ENCODE measurements around the gene TMEM130.
"Not testable (repeated sequence)": the region's sequence is repeated elsewhere in the genome, so short reads cannot be mapped to it uniquely, and the experiment has no call there.

The TMEM130 gene

DNA sequence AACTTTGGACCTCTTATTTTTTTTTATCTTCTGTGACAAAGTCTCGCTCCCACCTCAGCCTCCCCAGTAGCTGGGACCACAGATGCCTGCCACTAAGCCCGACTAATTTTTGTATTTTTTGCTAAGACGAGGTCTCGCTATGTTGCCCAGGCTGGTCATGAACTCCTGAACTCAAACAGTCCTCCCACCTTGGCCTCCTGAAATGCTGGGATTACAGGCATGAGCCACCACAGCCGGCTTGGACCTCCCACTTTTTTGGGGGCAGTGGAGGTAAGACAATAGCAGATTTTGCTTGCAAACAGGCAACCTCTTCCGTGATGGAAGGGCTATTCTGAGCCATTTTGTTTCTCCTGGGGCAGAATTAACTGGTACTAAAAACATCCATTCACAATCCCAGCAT is 7.3 kb upstream of the TMEM130 start:
- DNase-seq (ENCODE audit: low read depth), result no peak

DNA sequence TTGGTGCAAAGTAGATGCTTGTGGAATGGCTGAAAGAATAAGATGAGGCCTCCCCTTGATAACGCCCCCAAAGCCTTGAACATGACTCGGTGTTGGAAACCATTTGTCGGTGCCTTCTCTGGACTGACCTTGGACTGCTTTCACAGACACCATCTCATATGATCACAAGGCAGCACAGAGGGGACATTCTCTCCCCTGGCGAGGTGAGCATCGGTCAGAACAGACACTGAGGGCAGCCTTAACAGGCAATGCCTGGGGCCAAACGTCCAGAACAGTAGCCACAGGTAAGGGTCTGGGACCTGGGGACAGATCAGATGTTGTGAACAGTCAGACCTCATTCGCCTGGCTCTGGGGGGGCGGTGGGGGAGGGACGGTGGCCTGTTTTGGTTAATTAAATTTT is 5.7 kb upstream of the TMEM130 start:
- no peak for DNase-seq (ENCODE audit: low read depth)

GRCh38 chr7:98874942-98875341 is 5.1 kb upstream of the TMEM130 start:
- DNase-seq (ENCODE audit: low read depth), result no peak

- DNase-seq (ENCODE audit: low read depth), result not testable (repeated sequence)
Observed at GRCh38 chr7:98873610-98874009, 3.8 kb upstream of the TMEM130 start.

GRCh38 chr7:98872328-98872924 is 2.6 kb upstream of the TMEM130 start:
- no peak for DNase-seq (ENCODE audit: low read depth)

DNA sequence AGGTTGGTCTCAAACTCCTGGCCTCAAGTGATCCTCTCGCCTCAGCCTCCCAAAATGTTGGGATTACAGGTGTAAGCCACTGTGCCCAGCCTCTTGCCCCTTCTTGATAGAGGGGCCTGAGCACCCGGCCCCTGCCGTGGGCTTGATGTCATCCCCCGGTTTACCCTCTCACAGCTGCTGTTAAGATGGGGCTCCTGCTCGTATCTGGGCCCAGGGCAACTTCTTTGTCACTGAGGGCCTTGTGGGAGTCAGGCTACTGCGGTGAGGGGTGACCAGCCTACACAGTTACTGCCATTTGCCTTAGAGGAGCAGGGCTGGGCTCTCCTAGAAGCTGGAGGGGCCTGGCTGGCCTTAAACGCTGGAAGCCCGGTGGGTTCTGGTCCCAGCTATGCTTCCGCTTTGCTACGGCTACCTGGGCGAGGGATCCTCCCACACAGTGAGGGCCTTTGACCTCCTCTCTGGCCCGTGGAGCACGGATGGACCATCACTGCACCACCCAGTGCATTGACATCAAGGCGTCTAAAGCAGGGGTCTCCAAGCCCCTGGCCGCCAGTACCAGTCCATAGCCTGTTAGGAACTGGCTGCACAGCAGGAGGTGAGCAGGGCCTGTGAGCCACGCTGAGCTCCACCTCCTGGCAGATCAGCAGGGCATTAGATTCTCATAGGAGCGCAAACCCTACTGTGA is 1.1 kb upstream of the TMEM130 start:
- no peak for DNase-seq (ENCODE audit: low read depth)

- peak; percentile 62 for DNase-seq (ENCODE audit: low read depth)
Observed at GRCh38 chr7:98870121-98870651, 372 bp upstream of the TMEM130 start.

GRCh38 chr7:98869027-98869596 is 702 bp downstream of the TMEM130 start:
- DNase-seq (ENCODE audit: low read depth), result no peak

DNA sequence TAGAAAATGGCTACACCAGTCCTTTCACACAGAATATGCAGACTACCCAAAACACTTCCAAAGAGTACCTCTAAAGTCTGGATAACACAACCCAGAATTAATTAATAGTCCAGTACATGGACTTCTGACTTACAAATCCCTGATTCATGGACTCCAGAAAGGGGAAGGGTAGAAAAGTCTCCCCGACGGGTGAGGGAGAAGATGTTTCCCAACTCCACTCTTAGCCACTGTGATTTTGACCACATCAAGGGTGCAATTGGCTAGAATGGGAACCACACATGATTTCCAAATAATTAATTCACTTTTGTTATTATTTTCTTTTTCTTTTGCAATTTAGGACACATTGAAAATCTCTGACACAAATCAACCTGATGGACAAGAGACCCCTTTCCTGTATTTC is 1.4 kb downstream of the TMEM130 start:
- no peak for DNase-seq (ENCODE audit: low read depth)

DNA sequence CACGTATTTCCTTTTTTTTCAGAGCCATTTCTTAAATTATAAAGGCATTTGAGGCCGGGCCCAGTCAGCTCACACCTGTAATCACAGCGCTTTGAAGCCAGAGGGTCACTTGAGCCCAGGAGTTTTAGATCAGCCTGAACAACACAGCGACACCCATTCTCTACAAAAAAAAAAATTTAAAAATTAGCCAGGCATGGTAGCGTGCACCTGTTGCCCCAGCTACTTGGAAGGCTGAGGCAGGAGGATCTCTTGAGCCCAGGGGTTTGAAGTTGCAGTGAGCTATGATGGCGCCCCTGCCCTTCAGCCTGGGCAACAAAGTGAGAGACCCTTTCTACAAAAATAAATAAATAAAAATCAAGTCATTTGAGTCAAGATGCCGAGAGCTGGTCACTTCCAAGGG is 3.0 kb downstream of the TMEM130 start:
- no peak for DNase-seq (ENCODE audit: low read depth)

GRCh38 chr7:98866351-98866750 is 3.5 kb downstream of the TMEM130 start:
- no peak for DNase-seq (ENCODE audit: low read depth)

- DNase-seq (ENCODE audit: low read depth), result no peak
Observed at GRCh38 chr7:98864731-98865453, 4.9 kb downstream of the TMEM130 start.

DNA sequence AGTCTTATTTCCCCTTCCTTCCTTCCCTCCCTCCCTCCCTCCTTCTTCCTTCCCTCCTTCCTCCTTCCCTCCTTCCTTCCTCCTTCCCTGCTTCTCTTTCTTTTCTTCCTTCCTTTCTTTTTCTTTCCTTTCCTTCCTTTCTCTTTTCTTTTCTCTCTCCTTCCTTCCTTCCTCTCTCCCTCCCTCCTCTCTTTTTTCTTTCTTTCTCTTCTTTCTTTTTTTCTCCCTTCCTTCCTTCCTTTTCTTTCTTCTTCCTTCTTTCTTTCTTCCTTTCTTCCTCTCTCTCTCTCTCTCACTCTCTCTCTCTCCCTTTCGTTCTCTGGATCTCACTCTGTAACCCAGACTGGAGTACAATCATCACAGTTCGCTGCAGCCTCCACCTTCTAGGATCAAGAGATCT is 6.2 kb downstream of the TMEM130 start:
- no peak for DNase-seq (ENCODE audit: low read depth)

DNA sequence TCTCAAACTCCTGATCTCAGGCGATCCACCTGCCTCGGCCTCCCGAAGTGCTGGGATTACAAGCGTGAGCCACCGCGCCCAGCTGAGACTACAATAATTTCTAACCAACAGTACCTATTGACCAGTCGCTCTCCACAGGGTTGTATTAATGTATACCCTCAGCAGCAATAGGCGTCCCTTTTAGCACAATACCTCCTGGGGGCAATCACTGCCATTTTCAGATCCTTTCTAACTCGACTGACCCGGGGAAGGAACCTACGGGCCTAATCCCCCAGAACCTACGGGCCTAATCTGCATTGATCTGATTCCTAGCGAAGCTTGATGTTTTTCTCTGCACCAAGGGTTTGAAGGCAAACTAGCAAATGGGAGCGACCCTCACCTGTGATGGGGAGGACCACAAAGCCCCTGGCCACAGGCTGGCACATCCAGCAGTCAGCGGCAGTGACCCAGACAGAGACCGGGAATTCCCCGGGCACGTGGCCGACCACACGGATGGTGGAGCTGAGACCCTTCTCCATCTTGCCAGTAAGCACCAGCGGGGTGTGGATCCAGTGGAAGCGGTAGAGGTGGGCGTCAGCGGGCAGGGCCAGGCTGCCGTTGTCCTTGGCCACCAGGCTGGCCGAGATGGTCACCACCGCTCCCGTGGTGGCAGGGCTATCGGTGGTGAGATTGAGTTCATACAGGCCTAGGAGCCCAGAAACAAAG is 6.9 kb downstream of the TMEM130 start:
- DNase-seq (ENCODE audit: low read depth), result no peak

GRCh38 chr7:98862203-98862602 is 7.6 kb downstream of the TMEM130 start:
- no peak for DNase-seq (ENCODE audit: low read depth)

GRCh38 chr7:98860071-98860470 is 9.7 kb downstream of the TMEM130 start:
- no peak for DNase-seq (ENCODE audit: low read depth)

DNA sequence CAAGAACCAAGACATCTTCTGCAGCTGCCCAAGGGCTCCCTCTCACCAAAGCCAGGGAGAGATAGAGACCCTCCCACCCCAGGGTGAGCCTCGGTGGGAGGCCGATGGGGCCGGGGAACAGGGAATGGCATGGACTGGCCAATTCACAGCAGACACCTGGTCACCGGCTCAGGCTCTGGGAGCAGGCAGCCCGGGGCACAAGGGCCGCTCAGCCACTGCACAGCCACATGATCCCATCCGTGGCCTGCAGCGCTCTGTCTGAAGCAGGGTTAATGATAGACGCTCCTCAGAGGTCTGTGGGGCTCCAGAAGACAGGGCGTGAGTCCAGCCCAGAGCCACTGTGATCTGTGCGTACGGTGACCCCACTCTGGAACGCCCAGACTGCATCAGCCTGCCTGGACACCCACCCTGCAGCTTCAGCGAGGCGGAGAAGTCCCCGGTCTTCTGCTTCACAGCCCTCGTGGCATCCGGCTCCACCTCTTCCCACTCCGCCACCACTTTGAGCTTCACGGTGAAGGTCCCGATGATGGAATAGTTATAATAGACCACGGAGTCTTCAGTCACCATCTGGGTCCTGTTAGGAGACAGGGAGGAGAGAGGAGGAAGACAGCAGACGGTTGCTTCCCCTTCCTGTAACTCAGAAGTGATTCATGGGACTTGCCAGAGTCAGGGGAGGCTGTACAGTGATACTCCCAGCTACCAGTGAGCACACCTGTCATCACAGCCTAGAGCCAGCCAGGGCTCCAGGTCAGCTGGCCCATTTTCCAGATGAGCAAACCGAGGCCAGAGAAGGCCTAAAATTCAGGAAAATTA is 14.0 kb downstream of the TMEM130 start:
- no peak for DNase-seq (ENCODE audit: low read depth)

- DNase-seq (ENCODE audit: low read depth), result no peak
Observed at GRCh38 chr7:98852826-98853225, 17.0 kb downstream of the TMEM130 start.

GRCh38 chr7:98848918-98849317 is 20.9 kb downstream of the TMEM130 start:
- no peak for DNase-seq (ENCODE audit: low read depth)

GRCh38 chr7:98842552-98842951 is 27.3 kb downstream of the TMEM130 start:
- DNase-seq (ENCODE audit: low read depth), result not testable (repeated sequence)

Measured in stimulated activated CD8-positive, alpha-beta memory T cell treated with anti-CD3 and anti-CD28 coated beads, Interleukin-4, amount 100 ng/mL, for 24 hours (primary cell).